Measurements from ENCODE around the gene TCF7.

TCF7 gene

DNA sequence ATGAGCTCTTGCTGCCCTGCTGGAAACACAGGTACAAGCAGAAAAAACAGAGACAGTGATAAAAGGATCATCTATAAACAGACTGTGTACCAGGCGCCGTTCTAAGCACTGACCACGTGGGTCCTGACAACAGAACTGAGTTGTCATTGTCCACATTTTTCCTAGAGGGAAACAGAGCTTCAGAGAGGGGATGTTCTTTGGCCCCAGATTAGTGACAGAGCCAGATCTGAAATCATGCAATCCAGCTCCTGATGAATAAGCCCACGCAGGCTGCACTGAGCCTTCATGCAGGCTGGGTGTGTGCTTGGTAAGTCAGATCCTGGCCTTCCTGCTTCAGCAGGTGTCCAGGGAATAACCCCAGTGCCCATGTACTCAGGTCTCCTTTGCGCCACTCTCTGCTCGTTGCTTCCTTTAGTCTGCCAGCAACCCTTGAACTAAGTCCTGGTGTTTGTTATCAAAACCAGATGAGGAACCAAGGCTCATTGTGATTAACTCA lies 22.8 kb upstream of the TCF7 start:
- no peak for DNase-seq

DNA sequence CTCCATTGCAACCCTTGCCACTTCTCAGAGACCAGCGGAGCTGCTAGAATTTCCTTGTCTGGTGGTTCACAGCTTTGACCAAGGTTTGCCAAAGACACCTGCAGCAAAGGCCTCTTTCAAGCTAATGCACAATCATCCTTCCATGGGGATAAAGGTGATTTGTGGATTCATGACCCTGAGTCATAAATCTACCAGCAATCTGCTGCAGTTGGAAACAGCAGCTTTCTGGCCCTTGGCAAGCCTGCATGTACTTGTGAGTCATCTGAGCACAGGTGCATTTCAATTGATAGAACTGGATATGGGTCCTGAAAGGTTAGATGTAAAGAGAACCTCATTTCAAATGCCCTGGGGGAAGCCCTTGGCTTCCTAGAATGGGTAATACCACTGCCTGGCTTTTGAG lies 21.6 kb upstream of the TCF7 start:
- no peak for DNase-seq

DNA sequence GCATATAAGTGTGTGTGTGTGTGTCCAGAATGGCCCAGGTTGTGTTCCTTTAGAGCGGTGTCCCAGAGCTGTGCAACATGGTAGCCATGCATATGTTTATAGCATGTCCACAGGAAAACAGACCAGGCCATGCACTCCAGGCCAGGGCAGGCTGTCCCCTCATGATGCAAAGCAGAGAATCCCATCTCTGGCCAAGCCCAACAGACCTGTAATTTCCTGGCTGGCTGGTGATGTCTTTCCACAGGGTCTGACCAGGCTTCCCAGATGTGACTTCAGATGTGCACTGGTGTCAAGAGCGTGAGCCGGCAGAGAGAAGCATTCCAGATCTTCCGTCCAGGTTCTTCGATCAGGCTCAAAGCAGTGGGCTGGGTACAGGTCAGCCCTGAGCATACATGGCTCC lies 21.1 kb upstream of the TCF7 start:
- no peak for DNase-seq

DNA sequence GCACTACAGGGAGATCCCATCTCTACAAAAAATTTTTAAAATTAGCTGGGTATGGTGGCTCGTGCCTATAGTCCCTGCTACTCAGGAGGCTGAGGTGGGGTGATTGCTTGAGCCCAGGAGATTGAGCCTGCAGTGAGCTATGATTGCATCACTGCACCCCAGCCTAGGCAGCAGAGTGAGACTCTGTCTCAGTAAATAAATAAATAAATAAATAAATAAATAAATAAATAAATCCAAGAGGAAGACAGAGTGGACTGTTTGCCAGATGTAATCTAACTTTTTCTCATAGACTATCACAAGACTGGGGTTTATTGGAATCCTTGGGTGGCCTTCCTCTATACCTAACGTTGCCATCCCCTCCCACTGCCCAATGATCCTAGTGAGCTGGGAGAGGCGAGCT lies 19.2 kb upstream of the TCF7 start:
- DNase-seq, result no peak

DNA sequence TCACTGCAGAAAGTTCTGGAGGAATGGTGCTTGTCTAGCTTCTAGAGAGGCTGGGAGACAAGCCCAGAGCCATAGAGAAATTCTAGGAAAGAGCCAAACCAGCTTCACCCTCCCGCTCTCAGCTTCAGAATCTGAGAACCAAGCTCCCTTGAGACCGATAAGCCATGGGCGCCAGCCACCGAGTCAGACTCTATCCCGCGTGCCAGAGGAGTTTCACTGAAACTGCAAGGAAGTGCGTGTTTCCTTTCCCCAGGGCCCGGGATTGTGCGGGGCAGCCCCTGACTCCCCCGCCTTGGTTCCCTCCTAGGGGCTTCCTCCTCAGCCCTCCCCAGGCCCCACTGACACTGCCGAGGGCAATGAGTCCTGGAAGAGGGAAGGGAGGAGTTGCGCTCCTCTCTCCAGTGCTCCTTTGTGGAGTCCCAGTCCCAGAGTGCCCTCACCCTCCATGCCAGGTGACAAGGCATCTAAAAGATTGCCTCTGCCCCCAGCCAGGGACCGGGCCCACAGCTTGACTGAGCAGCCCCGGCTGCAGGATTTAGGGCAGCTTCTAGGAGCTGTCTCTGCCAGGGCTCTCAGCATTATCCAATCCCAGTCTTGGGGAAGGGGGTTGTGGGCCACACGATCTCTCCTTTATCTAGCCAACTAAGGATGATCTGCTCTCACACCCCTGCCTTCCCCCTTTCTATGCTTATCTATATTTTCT lies 18.4 kb upstream of the TCF7 start:
- DNase-seq, result no peak

DNA sequence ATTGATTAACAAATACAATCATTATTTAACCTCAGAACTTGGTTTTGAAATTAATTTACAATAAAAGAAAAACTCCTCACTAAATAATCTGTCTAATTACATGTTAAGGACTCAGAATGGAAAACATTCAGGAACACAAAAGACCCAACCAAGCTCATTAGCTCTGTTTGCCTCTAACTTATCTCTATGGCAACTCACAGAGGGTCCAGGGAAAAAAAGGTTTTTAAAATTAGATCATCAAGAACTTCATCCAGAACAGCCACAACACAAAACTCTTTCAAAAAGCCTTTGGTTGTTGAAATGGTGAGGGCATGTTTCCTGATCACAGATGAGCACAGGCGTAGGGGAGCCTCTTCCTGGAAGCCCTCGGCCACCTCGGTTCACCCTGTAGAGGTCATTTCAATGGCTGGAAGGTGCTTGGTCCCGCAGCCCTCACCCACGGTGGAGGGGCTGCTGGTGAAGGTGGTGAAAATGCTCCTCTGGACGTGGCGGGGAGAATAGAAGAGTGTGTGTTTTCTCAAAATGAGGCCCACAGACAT lies 17.2 kb upstream of the TCF7 start:
- DNase-seq, result no peak

DNA sequence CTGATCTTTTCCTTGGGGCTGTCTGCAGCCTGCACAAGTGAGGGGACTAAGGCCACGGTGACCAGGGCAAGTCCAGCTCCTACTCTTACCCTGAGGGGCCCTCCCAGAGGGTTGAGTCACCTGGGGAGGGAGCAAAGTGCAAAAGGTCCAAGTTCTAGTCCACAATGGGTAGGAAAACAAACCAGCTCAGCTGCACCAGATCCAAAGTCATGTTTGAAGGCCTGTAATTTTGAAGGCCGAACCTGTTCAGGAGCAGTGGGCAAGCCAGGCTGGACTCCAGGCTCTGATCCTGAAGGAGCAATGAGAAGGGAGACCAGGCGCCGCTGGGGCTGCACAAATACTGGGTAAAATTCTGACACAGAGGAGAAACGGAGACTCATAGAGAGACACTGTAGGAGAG lies 15.8 kb upstream of the TCF7 start:
- no peak for DNase-seq

DNA sequence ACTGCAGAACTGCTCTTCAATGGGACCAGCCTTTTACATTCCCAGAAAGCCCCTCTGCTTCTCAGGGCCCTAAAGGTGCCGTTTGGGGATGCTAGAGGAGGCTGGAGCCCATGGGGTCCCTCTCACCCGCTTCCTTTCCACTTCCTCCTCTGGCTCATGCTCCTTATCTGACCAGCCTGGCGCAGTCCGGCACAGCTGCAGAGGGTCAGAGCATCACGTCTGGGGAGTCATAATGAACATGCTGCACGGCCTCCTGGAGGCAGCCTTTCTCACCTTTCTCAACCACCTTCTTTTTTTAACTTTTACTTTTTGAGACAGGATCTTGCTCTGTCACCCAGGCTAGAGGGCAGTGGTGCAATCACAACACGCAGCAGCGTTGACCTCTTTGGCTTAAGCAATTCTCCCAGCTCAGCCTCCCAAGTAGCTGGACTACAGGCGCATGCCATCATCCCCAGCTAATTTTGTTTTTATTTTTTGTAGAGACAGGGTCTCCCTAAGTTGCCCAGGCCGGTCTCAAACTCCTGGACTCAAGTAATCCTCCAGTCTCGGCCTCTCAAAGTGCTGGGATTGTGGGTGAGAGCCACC lies 15.1 kb upstream of the TCF7 start:
- no peak for DNase-seq

DNA sequence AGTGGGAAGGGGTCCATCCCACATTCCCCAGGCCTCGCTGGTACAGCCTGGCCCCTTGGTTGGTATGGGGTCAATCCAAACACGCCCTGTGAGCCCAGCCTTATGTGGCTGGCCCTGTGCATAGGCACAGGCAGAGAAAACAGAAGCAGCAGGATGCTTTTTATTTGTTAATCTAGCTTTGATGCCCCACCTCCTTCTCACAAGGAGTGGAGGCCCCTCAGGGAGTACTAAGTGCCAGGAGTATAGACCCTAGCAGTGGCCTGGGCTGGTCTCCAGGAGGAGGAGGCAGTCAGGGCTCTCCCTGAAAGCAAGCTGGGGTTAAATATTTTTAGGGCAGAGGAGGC lies 14.6 kb upstream of the TCF7 start:
- no peak for DNase-seq

DNA sequence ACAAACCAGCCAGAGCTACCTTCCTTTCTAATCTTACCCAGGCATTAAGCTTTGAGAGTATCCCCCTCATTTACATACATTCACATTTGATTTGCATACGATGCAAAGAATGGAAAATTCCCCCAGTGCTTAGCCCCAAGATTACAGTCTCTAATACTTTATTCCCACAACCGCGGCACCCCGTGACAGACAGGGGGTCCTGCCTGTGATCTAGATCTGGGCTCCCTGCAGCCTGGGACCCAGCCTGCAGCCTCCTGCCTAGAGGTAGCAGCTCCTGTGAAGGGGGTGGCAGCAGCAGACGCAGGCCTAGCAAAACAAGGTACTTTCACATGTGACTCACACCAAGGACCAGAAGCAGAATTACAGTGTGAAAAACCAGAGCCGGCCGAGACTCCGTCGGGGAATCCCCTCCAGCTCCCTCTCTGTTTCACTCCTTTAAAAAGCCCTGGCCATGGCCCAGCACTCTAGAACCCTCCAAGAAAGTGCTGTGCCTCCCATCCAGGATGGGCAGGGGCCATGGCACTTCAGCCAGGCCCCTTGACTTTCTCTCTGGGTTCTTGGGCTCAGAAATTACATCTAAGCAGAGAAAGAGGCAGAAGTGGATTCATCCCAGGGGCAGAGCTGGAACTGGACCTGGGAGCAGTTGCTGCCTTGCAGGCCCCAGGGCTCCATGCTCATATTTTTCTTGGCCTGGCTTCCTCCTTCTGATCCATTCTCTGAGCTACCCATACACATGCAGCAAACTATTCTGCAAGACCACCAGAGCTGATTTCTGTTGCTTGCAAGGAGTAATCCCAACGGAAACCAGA lies 14.0 kb upstream of the TCF7 start:
- DNase-seq, result peak; percentile 60

DNA sequence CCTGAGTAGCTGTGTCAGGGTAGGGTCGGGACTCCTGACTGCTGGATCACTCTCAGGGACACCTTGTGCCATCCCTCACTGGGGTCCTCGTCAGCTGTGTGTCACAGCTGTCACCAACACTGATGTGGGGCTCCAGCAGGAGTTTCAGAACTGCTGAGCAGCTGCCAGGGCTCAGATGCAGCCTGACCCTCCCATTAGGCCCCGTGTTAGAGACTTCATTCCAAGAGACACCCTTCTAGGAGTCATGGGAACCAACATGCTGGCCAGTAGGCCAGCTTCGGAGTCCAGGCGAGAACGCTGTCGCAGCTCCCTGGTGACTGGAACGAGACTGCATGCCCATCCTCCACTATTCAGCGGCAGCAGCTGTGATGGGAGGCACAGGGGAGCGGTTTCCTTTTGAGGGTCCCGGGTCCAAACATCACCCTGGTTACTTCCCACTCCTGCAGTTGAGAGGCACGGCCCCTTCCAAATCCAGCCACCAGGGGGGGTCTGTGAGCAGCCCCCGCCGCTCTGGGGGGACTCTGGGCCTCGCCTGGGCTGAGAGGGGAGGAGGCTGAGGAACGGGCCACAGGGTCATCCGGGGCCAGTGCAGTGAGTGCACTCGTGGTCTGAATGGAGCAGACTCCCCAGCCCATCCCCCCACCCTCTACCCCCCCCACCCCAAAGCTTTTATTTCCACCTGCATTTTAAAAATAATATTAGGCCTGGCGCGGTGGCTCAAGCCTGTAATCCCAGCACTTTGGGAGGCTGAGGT lies 12.6 kb upstream of the TCF7 start:
- DNase-seq, result no peak

DNA sequence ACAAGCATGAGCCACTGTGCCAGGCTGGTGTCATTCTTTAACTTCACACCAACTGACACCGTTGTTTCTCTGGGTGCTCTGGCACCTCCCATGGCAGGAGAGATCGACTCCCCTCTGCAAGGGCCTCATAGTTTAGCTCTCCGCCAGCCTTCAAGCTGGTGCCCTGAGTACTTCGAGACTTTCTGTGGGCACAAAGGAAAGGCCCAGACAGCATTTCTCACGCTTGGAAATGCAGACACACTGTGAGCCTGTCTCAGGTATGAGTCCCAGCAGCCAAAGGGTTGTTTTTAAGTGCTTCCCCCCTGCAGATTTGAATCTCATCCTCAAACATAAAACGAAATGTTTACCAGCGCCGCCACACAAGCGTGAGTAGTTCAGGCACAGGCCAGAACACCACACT lies 11.1 kb upstream of the TCF7 start:
- no peak for DNase-seq

DNA sequence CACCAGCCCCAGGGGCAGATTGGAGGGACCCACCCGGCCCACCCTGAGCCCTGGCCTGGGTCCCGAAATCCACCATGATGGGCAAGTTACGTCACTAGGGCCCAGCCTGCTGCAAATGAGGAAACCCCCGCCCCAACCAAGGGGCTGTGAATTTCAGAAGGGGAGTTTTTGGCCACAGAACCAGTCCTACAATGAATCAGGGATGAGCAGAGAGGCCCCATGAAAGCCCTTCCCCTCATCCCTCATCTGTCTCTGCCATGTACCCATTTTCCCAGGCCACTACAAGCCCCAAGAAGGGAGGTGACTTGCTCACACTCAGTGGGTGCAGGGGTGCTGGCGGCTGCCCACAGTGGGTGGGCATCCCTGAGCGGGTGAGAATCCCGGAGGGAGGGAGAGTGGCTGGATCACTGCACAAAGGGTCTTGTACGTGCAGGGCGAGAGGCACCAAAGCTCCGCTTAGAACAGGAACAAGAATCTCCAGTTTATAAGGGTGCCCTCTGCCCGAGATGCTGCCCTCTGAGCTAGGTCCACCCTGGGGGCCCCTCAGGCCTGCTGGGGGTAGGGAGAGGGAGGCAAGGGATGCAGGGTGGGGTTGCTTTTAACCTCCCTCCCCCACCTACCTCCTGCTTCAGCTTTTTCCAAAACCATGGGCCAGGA lies 10.4 kb upstream of the TCF7 start:
- DNase-seq, result no peak

DNA sequence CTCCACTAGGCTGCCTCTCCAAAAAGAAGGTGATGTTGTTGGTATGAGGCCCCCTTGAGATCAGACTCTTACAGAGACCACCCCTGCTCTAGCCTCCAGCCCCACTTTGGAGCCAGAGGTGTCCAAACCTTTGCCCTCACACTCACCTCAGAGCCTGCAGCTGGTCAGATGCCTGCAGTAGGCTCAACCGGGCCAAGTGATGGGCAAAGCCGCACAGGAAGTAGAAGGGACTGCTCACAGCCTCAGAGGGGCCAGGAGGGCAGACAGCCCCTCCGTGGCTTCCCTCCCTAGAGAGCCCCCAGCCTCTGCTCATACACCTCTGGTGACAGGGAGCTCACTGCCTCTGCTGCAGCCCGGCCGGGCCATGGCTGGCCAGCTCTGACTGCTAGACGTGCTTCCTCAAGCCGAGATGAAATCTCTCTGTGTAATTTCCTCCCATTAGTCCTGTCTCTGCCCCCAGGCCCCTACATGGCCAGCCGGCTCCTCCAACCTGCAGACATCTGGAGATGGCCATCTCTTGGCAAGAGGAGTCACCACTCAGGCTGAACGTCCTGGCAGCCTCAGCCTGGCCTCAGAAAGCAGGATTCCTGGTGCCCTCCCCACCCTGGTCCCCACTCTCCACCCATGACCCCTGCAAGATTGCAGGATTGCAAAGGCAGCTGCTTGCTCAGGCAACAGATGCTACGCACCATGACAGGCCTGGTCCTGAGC lies 7.3 kb upstream of the TCF7 start:
- DNase-seq, result no peak

DNA sequence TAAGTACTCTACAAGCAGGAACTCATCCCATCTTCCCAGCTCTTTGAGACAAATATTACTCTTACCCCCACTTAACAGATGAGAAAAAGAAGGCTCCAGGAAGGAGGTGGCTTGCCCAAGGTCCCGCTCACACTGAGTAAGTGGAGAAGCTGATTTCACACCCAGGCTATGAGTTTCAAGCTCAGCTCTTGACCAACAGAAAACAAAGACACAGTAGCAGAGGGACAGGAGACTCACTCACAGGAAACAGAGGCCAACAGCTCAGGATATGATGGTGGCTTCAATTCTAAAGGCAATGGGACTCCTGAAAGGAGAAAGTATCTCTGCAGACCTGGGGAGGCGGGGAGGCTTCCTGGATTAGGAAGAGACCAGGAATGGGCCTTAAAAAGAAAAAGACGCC lies 6.7 kb upstream of the TCF7 start:
- DNase-seq, result no peak

DNA sequence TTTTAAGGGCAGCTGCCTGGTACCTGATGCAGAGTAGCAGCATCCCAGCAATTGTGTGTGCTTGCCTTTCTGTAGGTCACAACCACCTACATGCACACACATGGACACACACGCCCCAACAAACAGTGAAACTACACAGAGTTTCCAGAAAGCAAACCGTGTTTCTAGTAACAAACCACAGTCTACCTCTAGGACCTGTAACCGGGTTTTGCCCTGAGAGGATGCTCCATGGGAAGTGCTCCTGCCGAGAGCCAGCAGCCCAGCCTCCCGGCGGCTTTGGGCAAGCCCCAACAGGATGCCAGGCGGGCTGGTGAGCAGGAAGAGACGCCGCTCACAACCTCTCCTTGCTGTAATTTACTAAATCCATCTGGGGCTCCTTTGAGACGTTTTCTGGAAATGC lies 4.1 kb upstream of the TCF7 start:
- no peak for DNase-seq

DNA sequence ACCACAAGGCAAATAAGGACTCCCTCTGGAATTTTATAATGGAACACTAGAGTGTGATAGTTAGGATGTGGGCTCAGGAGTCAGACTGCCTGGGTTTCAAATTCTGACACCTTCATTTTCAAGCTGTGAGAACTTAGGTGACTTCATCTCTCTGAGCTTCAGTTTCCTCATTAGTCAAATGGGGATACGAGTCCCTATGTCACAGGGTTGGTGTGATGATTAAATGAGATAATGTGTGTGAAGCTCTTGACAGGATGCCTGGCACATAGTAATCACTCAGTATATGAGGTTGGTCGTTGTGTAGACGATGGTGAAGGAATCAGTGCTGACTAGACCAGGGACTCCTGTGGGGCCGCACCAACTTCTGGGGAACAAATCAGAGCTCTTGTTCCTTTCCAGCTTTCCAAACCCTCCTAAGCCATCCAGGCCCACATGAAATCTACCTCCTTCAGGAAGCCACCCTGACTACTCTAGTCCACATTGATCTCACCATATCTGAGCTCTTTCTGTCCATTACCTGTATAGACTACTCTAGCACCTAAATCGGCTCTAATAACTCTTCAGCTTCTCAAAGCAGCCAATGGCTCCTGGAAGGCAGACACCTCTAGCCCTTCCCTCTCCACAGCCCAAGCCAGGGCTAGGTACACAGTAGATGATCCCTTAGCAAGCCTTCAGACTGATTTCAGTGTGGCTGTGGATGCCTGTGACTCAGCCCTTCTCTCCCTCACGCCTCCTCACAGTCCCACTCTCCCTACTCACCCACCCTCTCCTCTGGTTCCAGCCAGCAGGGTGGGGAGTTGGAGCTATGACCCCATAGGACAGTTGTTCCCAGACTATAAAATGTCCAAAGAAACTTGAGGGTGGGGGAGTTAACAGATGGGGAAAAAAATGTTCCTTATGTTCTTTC lies 2.5 kb upstream of the TCF7 start:
- DNase-seq, result peak; percentile 37

DNA sequence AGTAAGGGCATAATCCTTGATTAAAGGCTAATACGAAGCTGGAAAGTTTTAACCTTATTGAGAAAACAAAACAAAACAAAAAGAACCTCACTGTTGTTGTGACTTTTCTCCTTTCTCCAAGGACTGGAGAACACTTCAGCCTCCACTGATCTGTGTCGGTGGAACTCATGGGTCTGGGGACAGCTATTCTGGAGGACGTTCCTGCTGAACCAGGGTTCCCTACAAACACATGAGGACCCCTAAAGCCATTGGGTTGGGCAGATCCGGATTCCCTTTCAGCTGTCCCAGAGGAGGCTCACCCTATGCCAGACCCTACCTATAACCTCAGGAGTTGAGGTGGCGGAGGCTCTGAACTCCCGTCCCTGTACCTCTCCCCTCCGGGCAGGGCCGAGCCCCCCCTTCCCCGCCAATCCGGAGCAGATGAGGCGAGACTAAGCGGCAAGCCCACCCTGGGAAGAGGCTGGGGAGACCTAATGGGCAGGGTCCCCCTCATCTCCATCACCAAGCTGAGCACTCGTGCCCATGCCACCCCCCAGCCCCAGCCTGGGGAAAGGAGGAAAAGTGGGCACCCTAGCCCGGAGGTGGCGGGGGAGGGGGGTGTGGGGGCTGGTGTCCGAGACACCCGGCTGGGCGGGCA lies 1.6 kb upstream of the TCF7 start:
- DNase-seq, result no peak

DNA sequence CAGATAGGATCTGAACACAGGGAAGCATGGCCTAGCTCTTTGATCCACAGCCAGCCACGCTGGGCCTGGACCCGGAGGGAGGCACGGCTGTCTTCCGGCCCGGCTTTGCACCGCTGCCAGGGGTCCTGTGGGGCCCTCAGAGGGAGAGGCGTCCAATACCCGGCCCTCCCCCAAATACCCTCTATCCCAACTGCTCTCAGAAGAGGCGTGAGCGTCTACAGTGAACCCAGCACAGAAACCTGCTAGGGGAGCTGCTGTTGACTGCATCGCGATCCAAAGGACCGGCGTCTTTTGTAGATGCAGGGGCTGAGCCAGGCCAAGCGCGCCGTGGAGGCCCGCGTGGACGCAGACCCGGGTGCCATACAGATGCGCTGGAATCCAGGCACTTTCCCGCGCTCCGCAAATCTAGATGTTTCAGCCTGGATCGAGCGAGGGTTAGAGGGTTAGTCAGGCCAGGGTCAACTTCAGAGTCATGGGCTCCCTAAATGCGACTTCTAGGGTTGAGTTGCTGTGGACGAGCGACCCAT lies 1.1 kb upstream of the TCF7 start:
- DNase-seq, result no peak
